Measurements from ENCODE around the gene FPR2. TPM values are rescaled to one million over a fixed set of nuclear protein-coding genes. Genes with fewer than 3 reads are reported as not detected.
"Not testable (repeated sequence)": the region's sequence is repeated elsewhere in the genome, so short reads cannot be mapped to it uniquely, and the experiment has no call there.

The FPR2 gene
- total RNA-seq, result not detected

GRCh38 chr19:51760697-51761356 is at the start of gene FPR2:
TSS of gene FPR2 (plus strand) at chr19:51761180. CDS start at chr19:51768659, 7,479 bp downstream.
- DNase-seq, result no peak

GRCh38 chr19:51711702-51712101 is 49.3 kb upstream of the FPR2 start:
- DNase-seq, result no peak

GRCh38 chr19:51712461-51713081 is 48.4 kb upstream of the FPR2 start:
- no peak for DNase-seq

GRCh38 chr19:51713319-51714285 is 47.4 kb upstream of the FPR2 start:
- DNase-seq, result no peak

- DNase-seq, result no peak
Measured at GRCh38 chr19:51714848-51715247, 46.1 kb upstream of the FPR2 start.

- no peak for DNase-seq
Measured at GRCh38 chr19:51715850-51716249, 45.1 kb upstream of the FPR2 start.

- no peak for DNase-seq
Measured at GRCh38 chr19:51716925-51717324, 44.1 kb upstream of the FPR2 start.

GRCh38 chr19:51719251-51719988 is 41.6 kb upstream of the FPR2 start:
- DNase-seq, result no peak

- no peak for DNase-seq
Measured at GRCh38 chr19:51721905-51722304, 39.1 kb upstream of the FPR2 start.

GRCh38 chr19:51722492-51722891 is 38.5 kb upstream of the FPR2 start:
- DNase-seq, result no peak

- no peak for DNase-seq
Measured at GRCh38 chr19:51724543-51724942, 36.4 kb upstream of the FPR2 start.

- no peak for DNase-seq
Measured at GRCh38 chr19:51726049-51726448, 34.9 kb upstream of the FPR2 start.

- no peak for DNase-seq
Measured at GRCh38 chr19:51727349-51727880, 33.6 kb upstream of the FPR2 start.

GRCh38 chr19:51729781-51730180 is 31.2 kb upstream of the FPR2 start:
- no peak for DNase-seq

- no peak for DNase-seq
Measured at GRCh38 chr19:51733742-51734522, 27.0 kb upstream of the FPR2 start.

- DNase-seq, result no peak
Measured at GRCh38 chr19:51735759-51736449, 25.1 kb upstream of the FPR2 start.

- no peak for DNase-seq
Measured at GRCh38 chr19:51737389-51737788, 23.6 kb upstream of the FPR2 start.

GRCh38 chr19:51737924-51738323 is 23.1 kb upstream of the FPR2 start:
- DNase-seq, result no peak

GRCh38 chr19:51738523-51738922 is 22.5 kb upstream of the FPR2 start:
- not testable (repeated sequence) for DNase-seq

- DNase-seq, result no peak
Measured at GRCh38 chr19:51739466-51740213, 21.3 kb upstream of the FPR2 start.

All from effector CD4-positive, alpha-beta T cell (primary cell).